ENCODE results near the gene ACACB. TPM values are rescaled to one million over a fixed set of nuclear protein-coding genes. Genes with fewer than 3 reads are reported as not detected.

The ACACB gene
- total RNA-seq, 4 donors from 2014 or later: 56.0 to 179 (median 152) TPM

GRCh38 chr12:109274381-109274780 is 158.0 kb downstream of the ACACB start:
- TF ChIP-seq POLR2A (IDR thresholded peaks at IDR 0.05): no peak
- no peaks in the 10 kb centered on the region for H3K9me3 ChIP-seq
- no peaks in the 10 kb centered on the region for H3K27me3 ChIP-seq
- no peak overlapping the region for H3K4me3 ChIP-seq
- peaks cover 0 to 10% (median 0%) of the 10 kb centered on the region in 4 donors for H3K4me1 ChIP-seq
- no peak for DNase-seq
- H3K27ac ChIP-seq: no peak overlapping the region
- H3K36me3 ChIP-seq: no peaks in the 10 kb centered on the region

- TF ChIP-seq CTCF (IDR thresholded peaks at IDR 0.05) (no peak), POLR2A (IDR thresholded peaks at IDR 0.05) (no peak)
- Histone ChIP-seq H3K4me3 (no peak overlapping the region), H3K4me1 (peaks cover 0 to 10% (median 0%) of the 10 kb centered on the region in 4 donors), H3K9me3 (no peaks in the 10 kb centered on the region), H3K27me3 (no peaks in the 10 kb centered on the region), H3K36me3 (no peaks in the 10 kb centered on the region), H3K27ac (no peak overlapping the region)
- DNase-seq: no peak
These were observed 158.8 kb downstream of the ACACB start for GRCh38 chr12:109275173-109275572.

- DNase-seq: no peak
- TF ChIP-seq POLR2A (IDR thresholded peaks at IDR 0.05): no peak
- Histone ChIP-seq H3K4me1 (peaks cover 0 to 10% (median 0%) of the 10 kb centered on the region in 4 donors), H3K27ac (no peak overlapping the region), H3K9me3 (no peaks in the 10 kb centered on the region), H3K36me3 (no peaks in the 10 kb centered on the region), H3K27me3 (no peaks in the 10 kb centered on the region), H3K4me3 (no peak overlapping the region)
These were observed 159.8 kb downstream of the ACACB start for GRCh38 chr12:109276160-109276559.

GRCh38 chr12:109277255-109277898 is 161.0 kb downstream of the ACACB start:
- DNase-seq: no peak
- H3K4me3 ChIP-seq: no peak overlapping the region
- H3K27me3 ChIP-seq: no peaks in the 10 kb centered on the region
- no peaks in the 10 kb centered on the region for H3K9me3 ChIP-seq
- H3K27ac ChIP-seq: no peak overlapping the region
- H3K36me3 ChIP-seq: no peaks in the 10 kb centered on the region
- peaks cover 0 to 10% (median 0%) of the 10 kb centered on the region in 4 donors for H3K4me1 ChIP-seq
- TF ChIP-seq POLR2A (IDR thresholded peaks at IDR 0.05) (no peak), CTCF (IDR thresholded peaks at IDR 0.05) (no peak)

GRCh38 chr12:109277899-109278762 is 161.7 kb downstream of the ACACB start:
- DNase-seq: no peak
- TF ChIP-seq POLR2A (IDR thresholded peaks at IDR 0.05): no peak
- no peak for TF ChIP-seq CTCF (IDR thresholded peaks at IDR 0.05)
- Histone ChIP-seq H3K9me3 (no peaks in the 10 kb centered on the region), H3K27ac (no peak overlapping the region), H3K4me3 (no peak overlapping the region), H3K27me3 (no peaks in the 10 kb centered on the region), H3K4me1 (peaks cover 0 to 10% (median 0%) of the 10 kb centered on the region in 4 donors), H3K36me3 (no peaks in the 10 kb centered on the region)

GRCh38 chr12:109278912-109279311 is 162.5 kb downstream of the ACACB start:
- Histone ChIP-seq H3K4me1 (peaks cover 0 to 10% (median 0%) of the 10 kb centered on the region in 4 donors), H3K27me3 (no peaks in the 10 kb centered on the region), H3K4me3 (no peak overlapping the region), H3K9me3 (no peaks in the 10 kb centered on the region), H3K36me3 (no peaks in the 10 kb centered on the region), H3K27ac (no peak overlapping the region)
- DNase-seq: no peak
- TF ChIP-seq CTCF (IDR thresholded peaks at IDR 0.05) (no peak), POLR2A (IDR thresholded peaks at IDR 0.05) (no peak)

Measured in Peyer's patch (tissue), 4 donors.